Measurements from ENCODE around the gene ABCB10.

Gene ABCB10

GRCh38 chr1:229474509-229474908 lies 84.0 kb downstream of the ABCB10 start:
- no peak for DNase-seq (ENCODE audit: low spot score)

DNA sequence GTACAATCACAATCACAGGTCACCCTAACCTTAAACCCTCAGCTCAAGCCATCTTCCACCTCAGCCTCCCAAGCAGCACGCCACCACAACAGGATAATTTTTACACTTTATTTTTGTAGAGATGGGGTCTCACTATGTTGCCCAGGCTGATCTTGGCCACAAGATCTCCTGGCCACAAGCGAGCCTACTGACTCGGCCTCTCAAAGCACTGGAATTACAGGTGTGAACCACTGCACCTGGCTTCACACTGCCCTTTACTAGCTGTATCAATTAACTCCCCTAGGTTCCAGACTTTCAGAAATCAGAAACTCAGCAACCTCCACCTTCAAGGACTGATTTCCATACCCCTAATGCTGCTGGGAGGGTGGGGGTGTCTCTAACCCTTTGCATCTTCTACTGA lies 87.3 kb downstream of the ABCB10 start:
- DNase-seq (ENCODE audit: low spot score): no peak

GRCh38 chr1:229470406-229471043 lies 88.0 kb downstream of the ABCB10 start:
- DNase-seq (ENCODE audit: low spot score): no peak

- no peak for DNase-seq (ENCODE audit: low spot score)
These were observed 91.6 kb downstream of the ABCB10 start for GRCh38 chr1:229466887-229467286.

All from COLO829 (cell line).